HG03521 (cell line): Measurements from ENCODE around the gene FBXO8.
"Not testable (repeated sequence)": the region's sequence is repeated elsewhere in the genome, so short reads cannot be mapped to it uniquely, and the experiment has no call there.

Source experiments
- ATAC-seq: cut with Tn5 transposase; IDR thresholded peaks from one replicate; pipeline ENCODE4 v1.9.1; 2021; ENCODE audit warnings: mild to moderate bottlenecking, moderate library complexity; ENCODE audit not compliant: unreplicated experiment

Gene FBXO8

GRCh38 chr4:174286870-174287269 lies 3.4 kb upstream of the FBXO8 start:
- no peak for ATAC-seq

GRCh38 chr4:174284487-174284886 lies 1.0 kb upstream of the FBXO8 start:
- ATAC-seq: no peak

- peak; percentile 98 for ATAC-seq
These were observed 496 bp downstream of the FBXO8 start for GRCh38 chr4:174282836-174283506.

GRCh38 chr4:174281901-174282300 lies 1.6 kb downstream of the FBXO8 start:
- no peak for ATAC-seq

- ATAC-seq: no peak
These were observed 2.2 kb downstream of the FBXO8 start for GRCh38 chr4:174281182-174281737.

GRCh38 chr4:174279433-174280155 lies 3.9 kb downstream of the FBXO8 start:
- ATAC-seq: no peak

- no peak for ATAC-seq
These were observed 5.0 kb downstream of the FBXO8 start for GRCh38 chr4:174278467-174278866.

- no peak for ATAC-seq
These were observed 6.0 kb downstream of the FBXO8 start for GRCh38 chr4:174277433-174277832.

- no peak for ATAC-seq
These were observed 8.4 kb downstream of the FBXO8 start for GRCh38 chr4:174275101-174275500.

GRCh38 chr4:174274436-174274835 lies 9.0 kb downstream of the FBXO8 start:
- ATAC-seq: no peak

GRCh38 chr4:174273930-174274329 lies 9.5 kb downstream of the FBXO8 start:
- no peak for ATAC-seq

GRCh38 chr4:174266416-174266815 lies 17.1 kb downstream of the FBXO8 start:
- no peak for ATAC-seq

GRCh38 chr4:174265916-174266315 lies 17.6 kb downstream of the FBXO8 start:
- ATAC-seq: no peak

GRCh38 chr4:174263445-174263736 lies 20.1 kb downstream of the FBXO8 start:
- ATAC-seq: no peak

- no peak for ATAC-seq
These were observed 20.6 kb downstream of the FBXO8 start for GRCh38 chr4:174262624-174263444.

GRCh38 chr4:174261432-174261831 lies 22.0 kb downstream of the FBXO8 start:
- ATAC-seq: not testable (repeated sequence)

- ATAC-seq: no peak
These were observed 23.4 kb downstream of the FBXO8 start for GRCh38 chr4:174260099-174260498.

- no peak for ATAC-seq
These were observed 23.9 kb downstream of the FBXO8 start for GRCh38 chr4:174259580-174259979.

- ATAC-seq: no peak
These were observed 27.2 kb downstream of the FBXO8 start for GRCh38 chr4:174256277-174256713.

- ATAC-seq: no peak
These were observed 27.7 kb downstream of the FBXO8 start for GRCh38 chr4:174255786-174256185.

- no peak for ATAC-seq
These were observed 28.1 kb downstream of the FBXO8 start for GRCh38 chr4:174255374-174255773.

- no peak for ATAC-seq
These were observed 28.9 kb downstream of the FBXO8 start for GRCh38 chr4:174254613-174255012.
